Spleen (tissue), 11 donors: ENCODE data around the gene NEK1. TPM values are rescaled to one million over a fixed set of nuclear protein-coding genes. Genes with fewer than 3 reads are reported as not detected.
"Not testable (repeated sequence)": the region's sequence is repeated elsewhere in the genome, so short reads cannot be mapped to it uniquely, and the experiment has no call there.

Experiments used
- DNase-seq: peaks from one replicate; pipeline ENCODE4 v3.0.0-alpha.2; 2020
- H3K27ac ChIP-seq, 8 donors: fragments of 200-600 bp; sonication (generic) in 7 of 8; 1 replicate in 4 of 8; 2 replicates in 4 of 8; pipeline versions ENCODE4 v1.5.0 to v1.8.0; 2016 to 2021; ENCODE audit warnings: inconsistent platforms in 4 of 8, mild to moderate bottlenecking in 4 of 8, moderate library complexity in 1 of 8
- H3K27me3 ChIP-seq, 7 donors: fragments of 200-600 bp; sonication (generic) in 6 of 7; replicated peaks in 1 of 7; 1 replicate in 4 of 7; 2 replicates in 3 of 7; pipeline versions ENCODE4 v1.5.0 to v1.8.0; 2016 to 2021; ENCODE audit warnings: inconsistent platforms in 3 of 7, mild to moderate bottlenecking in 1 of 7
- H3K36me3 ChIP-seq, 6 donors: fragments of 200-600 bp; sonication (generic) in 5 of 6; 1 replicate in 4 of 6; 2 replicates in 2 of 6; pipeline versions ENCODE4 v1.5.0 to v1.8.0; 2016 to 2021; ENCODE audit warnings: inconsistent platforms in 2 of 6
- H3K4me1 ChIP-seq, 6 donors: fragments of 200-600 bp; sonication (generic) in 5 of 6; 1 replicate in 3 of 6; 2 replicates in 3 of 6; pipeline versions ENCODE4 v1.5.0 to v1.8.0; 2016 to 2021; ENCODE audit warnings: inconsistent platforms in 3 of 6
- H3K4me3 ChIP-seq, 8 donors: fragments of 200-600 bp; sonication (generic) in 7 of 8; 1 replicate in 4 of 8; 2 replicates in 4 of 8; pipeline versions ENCODE4 v1.5.0 to v1.8.0; 2016 to 2021; ENCODE audit warnings: inconsistent platforms in 4 of 8, mild to moderate bottlenecking in 4 of 8, moderate library complexity in 2 of 8
- H3K9me3 ChIP-seq, 8 donors: fragments of 200-600 bp; sonication (generic) in 7 of 8; 1 replicate in 4 of 8; 2 replicates in 4 of 8; pipeline versions ENCODE4 v1.5.0 to v1.8.0; 2016 to 2021; ENCODE audit warnings: inconsistent platforms in 4 of 8
- POLR2A ChIP-seq, 3 donors: fragments of 450-650 bp; IDR thresholded peaks; one replicate each; pipeline ENCODE4 v1.5.1; 2017; ENCODE audit warnings: antibody characterized with exemption in 3 of 3, mild to moderate bottlenecking in 1 of 3
- POLR2AphosphoS5 ChIP-seq, 3 donors: sonication (generic); formaldehyde crosslinking; IDR thresholded peaks; one replicate each; pipeline ENCODE4 v1.5.1; 2017; ENCODE audit warnings: antibody characterized with exemption in 3 of 3
- WGBS, 5 donors: extraction: QIAGEN DNeasy Blood & Tissue Kit in 3 of 5; methylation state at CpG; one replicate each; pipeline versions ENCODE4 v1.1.5 to v1.1.7; 2013 to 2018; 5-methylcytosine and 5-hydroxymethylcytosine counted together
- intact Hi-C: fragments of 100-400 bp; cut with DNase I; formaldehyde crosslinking; loops from one replicate; pipeline ENCODE4 v1.15.0; 2023; ENCODE audit warnings: low total_unique reads
- polyA plus RNA-seq, 3 donors: library from polyadenylated mRNA; stranded (reverse); fragments of 200-250 nt; gene quantifications; one replicate each; pipeline ENCODE4 v1.2.1, GENCODE V29; 2013
- total RNA-seq, 7 donors: library from RNA; depleted of rRNA in 3 of 7; stranded (reverse); fragments of >200 nt in 3 of 7; fragmentation: NEBNext Ultra II Directional in 4 of 7; extraction: Animal tissue kit (Norgen Biotek cat#: 25700) in 4 of 7; gene quantifications; one replicate each; pipeline versions ENCODE4 v1.1.0 to v1.2.1, GENCODE V29; 2016 to 2021
- TF ChIP-seq, protein P1 (sequence below), 11 experiments: fragments of 200-600 bp in 7 of 11; fragments of 450-650 bp in 4 of 11; sonication (generic) in 4 of 11; IDR thresholded peaks in 8 of 11; conservative IDR thresholded peaks in 3 of 11; 1 replicate in 7 of 11; 2 replicates in 4 of 11; pipeline versions ENCODE4 v1.4.0 to v1.8.0; 2016 to 2021; ENCODE audit warnings: antibody characterized with exemption in 11 of 11, inconsistent platforms in 4 of 11, mild to moderate bottlenecking in 1 of 11
- donor health status: healthy with polysubstance abuse.
- donor health status: DM: no; HTN: no; CAD: no; lungs with moderate emphysema.
- donor health status: DM: no; HTN: no; CAD: no.
- donor health status: Bipolar disorder and iron deficiency.
- donor health status: healthy.
- donor health status: DM: no; HTN: no; CAD: no.
- donor health status: DM: yes; HTN: yes; CAD: no.

Gene NEK1
- total and polyA plus RNA-seq, 10 donors: 3.0 to 20.0 (median 11.1) TPM

DNA sequence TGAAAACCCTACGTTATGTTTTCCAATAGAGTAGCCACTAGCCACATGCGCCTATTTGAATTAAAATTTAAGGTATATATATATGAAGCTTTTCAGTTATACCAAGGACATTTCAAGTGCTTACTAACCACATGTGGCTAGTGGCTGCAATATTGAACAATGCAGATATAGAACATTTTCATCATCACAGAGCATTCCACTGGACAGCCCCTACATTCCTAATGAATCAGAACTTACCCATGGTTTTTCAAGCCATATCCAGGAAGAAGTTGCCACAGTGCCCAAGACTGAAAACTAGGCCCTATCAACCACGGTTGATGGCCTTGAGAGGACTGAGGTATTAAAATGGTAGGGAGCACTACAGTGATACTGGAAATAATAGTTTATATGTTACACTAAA, 29.7 kb downstream of the NEK1 start:
- H3K4me1 ChIP-seq: no peaks in the 10 kb centered on the region
- intact Hi-C loops: no loop called here
- no peaks in the 10 kb centered on the region for H3K9me3 ChIP-seq
- no peak for DNase-seq
- H3K27me3 ChIP-seq: no peaks in the 10 kb centered on the region
- TF ChIP-seq POLR2AphosphoS5 (IDR thresholded peaks at IDR 0.05): no peak
- no peak for TF ChIP-seq POLR2A (IDR thresholded peaks at IDR 0.05)
- TF ChIP-seq, protein P1, sequence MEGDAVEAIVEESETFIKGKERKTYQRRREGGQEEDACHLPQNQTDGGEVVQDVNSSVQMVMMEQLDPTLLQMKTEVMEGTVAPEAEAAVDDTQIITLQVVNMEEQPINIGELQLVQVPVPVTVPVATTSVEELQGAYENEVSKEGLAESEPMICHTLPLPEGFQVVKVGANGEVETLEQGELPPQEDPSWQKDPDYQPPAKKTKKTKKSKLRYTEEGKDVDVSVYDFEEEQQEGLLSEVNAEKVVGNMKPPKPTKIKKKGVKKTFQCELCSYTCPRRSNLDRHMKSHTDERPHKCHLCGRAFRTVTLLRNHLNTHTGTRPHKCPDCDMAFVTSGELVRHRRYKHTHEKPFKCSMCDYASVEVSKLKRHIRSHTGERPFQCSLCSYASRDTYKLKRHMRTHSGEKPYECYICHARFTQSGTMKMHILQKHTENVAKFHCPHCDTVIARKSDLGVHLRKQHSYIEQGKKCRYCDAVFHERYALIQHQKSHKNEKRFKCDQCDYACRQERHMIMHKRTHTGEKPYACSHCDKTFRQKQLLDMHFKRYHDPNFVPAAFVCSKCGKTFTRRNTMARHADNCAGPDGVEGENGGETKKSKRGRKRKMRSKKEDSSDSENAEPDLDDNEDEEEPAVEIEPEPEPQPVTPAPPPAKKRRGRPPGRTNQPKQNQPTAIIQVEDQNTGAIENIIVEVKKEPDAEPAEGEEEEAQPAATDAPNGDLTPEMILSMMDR (IDR thresholded peaks at IDR 0.05 in 8 of 11, conservative IDR thresholded peaks at IDR 0.05 in 3 of 11): no peak
- H3K27ac ChIP-seq: no peak overlapping the region
- peaks cover 0 to 72% (median 15%) of the 10 kb centered on the region in 6 donors for H3K36me3 ChIP-seq
- H3K4me3 ChIP-seq: no peak overlapping the region
- 93 to 99% (median 96%) methylated on average over 3 of the region's 3 CpGs for WGBS, 5 donors

DNA sequence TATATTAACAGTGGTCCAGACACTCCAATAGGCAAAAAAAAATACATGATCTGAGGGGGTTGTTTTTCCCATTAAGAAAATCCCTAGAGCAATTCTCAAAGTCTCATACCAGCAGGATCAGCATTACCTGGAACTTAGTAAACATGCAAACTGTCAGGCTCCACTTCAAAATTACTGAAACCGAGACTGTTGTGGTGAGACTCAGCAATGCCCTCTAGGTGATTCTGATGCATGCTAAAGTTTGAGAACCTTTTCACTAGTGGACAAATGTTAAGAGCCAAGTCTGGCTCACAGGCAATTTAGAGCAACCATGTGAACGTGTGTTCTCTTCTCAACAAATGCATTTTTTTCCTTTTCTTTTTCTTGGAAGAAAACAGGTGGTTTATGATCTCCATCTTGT, 30.2 kb downstream of the NEK1 start:
- TF ChIP-seq, protein P1 (IDR thresholded peaks at IDR 0.05 in 8 of 11, conservative IDR thresholded peaks at IDR 0.05 in 3 of 11): no peak
- TF ChIP-seq POLR2A (IDR thresholded peaks at IDR 0.05): no peak
- no peak for TF ChIP-seq POLR2AphosphoS5 (IDR thresholded peaks at IDR 0.05)
- no peak overlapping the region for H3K4me3 ChIP-seq
- no peaks in the 10 kb centered on the region for H3K4me1 ChIP-seq
- intact Hi-C loops: no loop called here
- H3K27me3 ChIP-seq: no peaks in the 10 kb centered on the region
- H3K27ac ChIP-seq: no peak overlapping the region
- H3K9me3 ChIP-seq: no peaks in the 10 kb centered on the region
- WGBS, 5 donors: 84 to 93% (median 90%) methylated on average over 2 of the region's 2 CpGs
- peaks cover 0 to 72% (median 15%) of the 10 kb centered on the region in 6 donors for H3K36me3 ChIP-seq
- DNase-seq: no peak

DNA sequence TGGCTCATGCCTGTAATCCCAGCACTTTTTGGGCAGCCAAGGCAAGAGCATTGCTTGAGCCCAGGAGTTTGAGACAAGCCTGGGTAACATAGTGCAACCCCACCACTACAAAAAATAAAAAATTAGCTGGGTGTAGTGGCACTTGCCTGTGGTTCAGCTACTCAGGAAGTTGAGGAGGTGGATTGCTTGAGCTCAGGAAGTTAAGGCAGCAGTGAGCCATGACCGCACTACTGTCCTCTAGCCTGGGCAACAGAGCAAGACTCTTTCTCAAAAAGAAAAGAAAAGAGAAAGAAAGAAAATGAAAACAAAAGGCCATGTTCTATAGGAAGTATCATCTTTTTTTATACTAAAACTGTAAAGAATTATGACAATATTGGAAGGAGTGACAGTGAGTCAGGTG, 38.5 kb downstream of the NEK1 start:
- intact Hi-C loops: no loop called here
- 50 to 82% (median 68%) methylated on average over 1 of the region's 1 CpG for WGBS, 5 donors

DNA sequence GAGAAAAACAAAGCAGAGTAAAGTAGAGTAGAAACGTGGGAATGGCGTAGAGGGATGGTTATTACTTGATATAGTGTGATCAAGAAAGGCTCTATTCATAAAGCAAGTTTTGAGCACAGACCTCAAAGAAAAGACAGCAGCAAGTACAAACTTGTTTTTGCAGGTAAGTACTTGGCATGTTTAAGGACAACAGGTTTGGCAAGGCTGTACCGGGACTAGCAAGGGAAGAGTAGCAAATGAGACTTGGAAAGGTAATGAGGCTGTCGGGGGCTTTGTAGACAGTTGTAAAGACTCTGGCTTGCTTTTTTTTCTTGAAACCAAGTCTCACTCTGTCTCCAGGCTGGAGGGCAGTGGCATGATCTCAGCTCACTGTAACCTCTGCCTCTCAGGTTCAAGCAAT, 40.9 kb downstream of the NEK1 start:
- DNase-seq: no peak
- Histone ChIP-seq H3K36me3 (peaks cover 0 to 46% (median 11%) of the 10 kb centered on the region in 6 donors), H3K9me3 (no peaks in the 10 kb centered on the region), H3K27ac (no peak overlapping the region), H3K4me3 (no peak overlapping the region), H3K27me3 (no peaks in the 10 kb centered on the region), H3K4me1 (peaks cover 0 to 12% (median 4%) of the 10 kb centered on the region in 6 donors)
- intact Hi-C loops: no loop called here
- TF ChIP-seq POLR2A (IDR thresholded peaks at IDR 0.05) (no peak), POLR2AphosphoS5 (IDR thresholded peaks at IDR 0.05) (no peak)
- TF ChIP-seq, protein P1 (IDR thresholded peaks at IDR 0.05 in 8 of 11, conservative IDR thresholded peaks at IDR 0.05 in 3 of 11): no peak
- 94 to 98% (median 97%) methylated on average over 4 of the region's 4 CpGs for WGBS, 5 donors

More for the DNA sequence above, 38.5 kb downstream of the NEK1 start:
- Histone ChIP-seq H3K4me3 (no peak overlapping the region), H3K27ac (no peak overlapping the region), H3K9me3 (no peaks in the 10 kb centered on the region), H3K27me3 (no peaks in the 10 kb centered on the region), H3K4me1 (peaks cover 0 to 9% (median 0%) of the 10 kb centered on the region in 6 donors), H3K36me3 (peaks cover 0 to 55% (median 13%) of the 10 kb centered on the region in 6 donors)
- no peak for DNase-seq
- TF ChIP-seq, protein P1 (IDR thresholded peaks at IDR 0.05 in 8 of 11, conservative IDR thresholded peaks at IDR 0.05 in 3 of 11): no peak
- TF ChIP-seq POLR2A (IDR thresholded peaks at IDR 0.05) (no peak), POLR2AphosphoS5 (IDR thresholded peaks at IDR 0.05) (no peak)

DNA sequence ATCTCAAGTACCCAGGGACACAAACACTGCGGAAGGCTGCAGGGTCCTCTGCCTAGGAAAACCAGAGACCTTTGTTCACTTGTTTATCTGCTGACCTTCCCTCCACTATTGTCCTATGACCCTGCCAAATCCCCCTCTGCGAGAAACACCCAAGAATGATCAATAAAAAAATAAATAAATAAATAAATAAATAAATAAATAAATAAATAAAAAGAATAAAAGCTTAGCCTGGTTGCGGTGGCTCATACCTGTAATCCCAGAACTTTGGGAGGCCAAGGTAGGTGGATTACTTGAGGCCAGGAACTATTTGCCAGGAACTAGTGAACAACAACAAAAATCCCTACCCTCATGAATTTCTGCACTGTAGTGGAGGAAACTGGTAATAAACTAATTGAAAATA, 41.4 kb downstream of the NEK1 start:
- H3K4me3 ChIP-seq, DNase-seq, H3K9me3 ChIP-seq, H3K27me3 ChIP-seq, intact Hi-C loops, H3K27ac ChIP-seq: not testable (repeated sequence)
- WGBS, 5 donors: 93 to 100% (median 98%) methylated on average over 1 to 2 of the region's 3 CpGs
- peaks cover 0 to 16% (median 7%) of the 10 kb centered on the region in 6 donors for H3K4me1 ChIP-seq
- peaks cover 0 to 42% (median 9%) of the 10 kb centered on the region in 6 donors for H3K36me3 ChIP-seq

DNA sequence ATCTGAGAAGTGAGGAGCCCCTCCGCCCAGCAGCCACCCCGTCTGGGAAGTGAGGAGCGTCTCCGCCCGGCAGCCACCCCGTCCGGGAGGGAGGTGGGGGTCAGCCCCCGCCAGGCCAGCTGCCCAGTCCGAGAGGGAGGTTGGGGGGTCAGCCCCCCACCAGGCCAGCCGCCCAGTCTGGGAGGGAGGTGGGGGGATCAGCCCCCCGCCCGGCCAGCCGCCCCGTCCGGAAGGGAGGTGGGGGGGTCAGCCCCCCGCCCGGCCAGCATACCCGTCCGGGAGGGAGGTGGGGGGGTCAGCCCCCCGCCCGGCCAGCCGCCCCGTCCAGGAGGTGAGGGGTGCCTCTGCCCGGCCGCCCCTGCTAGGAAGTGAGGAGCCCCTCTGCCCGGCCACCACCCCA, 42.1 kb downstream of the NEK1 start:
- H3K27ac ChIP-seq, H3K9me3 ChIP-seq, intact Hi-C loops, H3K27me3 ChIP-seq, H3K4me3 ChIP-seq, DNase-seq: not testable (repeated sequence)
- WGBS, 5 donors: 94 to 98% (median 97%) methylated on average over 8 to 26 of the region's 26 CpGs
- H3K36me3 ChIP-seq: peaks cover 0 to 35% (median 6%) of the 10 kb centered on the region in 6 donors
- H3K4me1 ChIP-seq: peaks cover 0 to 24% (median 11%) of the 10 kb centered on the region in 6 donors

DNA sequence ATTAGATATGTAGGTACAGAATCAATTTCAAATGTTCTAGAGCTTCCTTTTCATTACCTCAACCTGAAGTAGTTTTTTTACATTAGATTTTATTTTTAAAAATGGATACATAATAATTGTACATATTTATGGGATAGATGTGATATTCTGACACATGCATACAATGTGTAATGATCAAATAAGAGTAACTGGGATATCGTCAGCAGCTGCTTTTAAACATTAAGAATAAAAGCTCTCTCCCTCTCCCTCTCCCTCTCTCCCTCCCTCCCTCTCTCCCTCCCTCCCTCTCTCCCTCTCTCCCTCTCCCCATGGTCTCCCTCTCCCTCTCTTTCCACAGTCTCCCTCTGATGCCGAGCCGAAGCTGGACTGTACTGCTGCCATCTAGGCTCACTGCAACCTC, 43.2 kb downstream of the NEK1 start:
- 90 to 97% (median 95%) methylated on average over 1 to 3 of the region's 3 CpGs for WGBS, 5 donors
- intact Hi-C loops: not testable (repeated sequence)

More for the DNA sequence above, 43.2 kb downstream of the NEK1 start:
- not testable (repeated sequence) for DNase-seq, H3K27ac ChIP-seq, H3K9me3 ChIP-seq, H3K4me3 ChIP-seq, H3K27me3 ChIP-seq
- Histone ChIP-seq H3K4me1 (peaks cover 0 to 24% (median 11%) of the 10 kb centered on the region in 6 donors), H3K36me3 (peaks cover 0 to 25% (median 0%) of the 10 kb centered on the region in 6 donors)
